Activated naive CD4-positive, alpha-beta T cell treated with anti-CD3 and anti-CD28 coated beads, Interleukin-2, amount 50 U/mL, for 24 hours (primary cell): ENCODE results near the gene KREMEN2.
"Not testable (repeated sequence)": the region's sequence is repeated elsewhere in the genome, so short reads cannot be mapped to it uniquely, and the experiment has no call there.

ENCODE experiments used
- H3K27ac Mint-ChIP-seq: one replicate; pipeline ENCODE4 v1.8.0; 2021; ENCODE audit warnings: mild to moderate bottlenecking, mixed read lengths
- H3K27me3 Mint-ChIP-seq: one replicate; pipeline ENCODE4 v1.8.0; 2021; ENCODE audit warnings: mixed read lengths
- H3K36me3 Mint-ChIP-seq: one replicate; pipeline ENCODE4 v1.8.0; 2021; ENCODE audit warnings: mixed read lengths
- H3K4me1 Mint-ChIP-seq: one replicate; pipeline ENCODE4 v1.8.0; 2021; ENCODE audit warnings: mixed read lengths
- H3K4me3 Mint-ChIP-seq: one replicate; pipeline ENCODE4 v1.8.0; 2021; ENCODE audit warnings: mild to moderate bottlenecking, mixed read lengths
- H3K9me3 Mint-ChIP-seq: one replicate; pipeline ENCODE4 v1.8.0; 2021; ENCODE audit warnings: mixed read lengths

The KREMEN2 gene

GRCh38 chr16:2933136-2933535, 30.9 kb upstream of the KREMEN2 start:
- H3K9me3 Mint-ChIP-seq: no peaks in the 10 kb centered on the region
- H3K36me3 Mint-ChIP-seq: peaks cover 7% of the 10 kb centered on the region
- H3K27me3 Mint-ChIP-seq: no peaks in the 10 kb centered on the region
- H3K4me3 Mint-ChIP-seq: no peak overlapping the region
- no peak overlapping the region for H3K27ac Mint-ChIP-seq
- no peaks in the 10 kb centered on the region for H3K4me1 Mint-ChIP-seq

GRCh38 chr16:2933701-2934100, 30.4 kb upstream of the KREMEN2 start:
- H3K27ac Mint-ChIP-seq: no peak overlapping the region
- peaks cover 7% of the 10 kb centered on the region for H3K36me3 Mint-ChIP-seq

GRCh38 chr16:2934450-2934849, 29.6 kb upstream of the KREMEN2 start:
- H3K36me3 Mint-ChIP-seq: peaks cover 7% of the 10 kb centered on the region
- no peaks in the 10 kb centered on the region for H3K9me3 Mint-ChIP-seq
- no peaks in the 10 kb centered on the region for H3K27me3 Mint-ChIP-seq
- H3K4me1 Mint-ChIP-seq: no peaks in the 10 kb centered on the region
- H3K27ac Mint-ChIP-seq: peak overlapping the region; percentile 68
- H3K4me3 Mint-ChIP-seq: no peak overlapping the region

More at GRCh38 chr16:2933701-2934100, 30.4 kb upstream of the KREMEN2 start:
- Mint-ChIP-seq H3K27me3 (no peaks in the 10 kb centered on the region), H3K4me1 (no peaks in the 10 kb centered on the region), H3K4me3 (no peak overlapping the region), H3K9me3 (no peaks in the 10 kb centered on the region)

- Mint-ChIP-seq H3K27ac (no peak overlapping the region), H3K4me1 (no peaks in the 10 kb centered on the region), H3K4me3 (no peak overlapping the region), H3K9me3 (no peaks in the 10 kb centered on the region), H3K36me3 (peaks cover 9% of the 10 kb centered on the region), H3K27me3 (no peaks in the 10 kb centered on the region)
Measured at GRCh38 chr16:2936436-2937011, 27.6 kb upstream of the KREMEN2 start.

- no peaks in the 10 kb centered on the region for H3K27me3 Mint-ChIP-seq
- H3K4me3 Mint-ChIP-seq: no peak overlapping the region
- H3K9me3 Mint-ChIP-seq: no peaks in the 10 kb centered on the region
- peaks cover 9% of the 10 kb centered on the region for H3K36me3 Mint-ChIP-seq
- no peaks in the 10 kb centered on the region for H3K4me1 Mint-ChIP-seq
- H3K27ac Mint-ChIP-seq: no peak overlapping the region
Measured at GRCh38 chr16:2937170-2937569, 26.9 kb upstream of the KREMEN2 start.

- Mint-ChIP-seq H3K27me3 (no peaks in the 10 kb centered on the region), H3K9me3 (no peaks in the 10 kb centered on the region), H3K4me1 (no peaks in the 10 kb centered on the region), H3K27ac (no peak overlapping the region), H3K36me3 (peaks cover 14% of the 10 kb centered on the region), H3K4me3 (no peak overlapping the region)
Measured at GRCh38 chr16:2938206-2938605, 25.9 kb upstream of the KREMEN2 start.

GRCh38 chr16:2939968-2940367, 24.1 kb upstream of the KREMEN2 start:
- no peaks in the 10 kb centered on the region for H3K9me3 Mint-ChIP-seq
- no peak overlapping the region for H3K4me3 Mint-ChIP-seq
- H3K27me3 Mint-ChIP-seq: no peaks in the 10 kb centered on the region
- no peaks in the 10 kb centered on the region for H3K4me1 Mint-ChIP-seq
- H3K36me3 Mint-ChIP-seq: peaks cover 10% of the 10 kb centered on the region
- no peak overlapping the region for H3K27ac Mint-ChIP-seq

- Mint-ChIP-seq H3K4me1 (no peaks in the 10 kb centered on the region), H3K36me3 (peaks cover 8% of the 10 kb centered on the region), H3K27ac (no peak overlapping the region), H3K9me3 (no peaks in the 10 kb centered on the region), H3K27me3 (no peaks in the 10 kb centered on the region), H3K4me3 (no peak overlapping the region)
Measured at GRCh38 chr16:2942045-2942444, 22.0 kb upstream of the KREMEN2 start.

- H3K4me1 Mint-ChIP-seq, H3K27ac Mint-ChIP-seq, H3K27me3 Mint-ChIP-seq, H3K36me3 Mint-ChIP-seq, H3K4me3 Mint-ChIP-seq, H3K9me3 Mint-ChIP-seq: not testable (repeated sequence)
Measured at GRCh38 chr16:2943716-2944115, 20.4 kb upstream of the KREMEN2 start.

GRCh38 chr16:2946649-2947048, 17.4 kb upstream of the KREMEN2 start:
- no peaks in the 10 kb centered on the region for H3K9me3 Mint-ChIP-seq
- H3K4me1 Mint-ChIP-seq: peaks cover 3% of the 10 kb centered on the region
- no peak overlapping the region for H3K4me3 Mint-ChIP-seq
- H3K36me3 Mint-ChIP-seq: peaks cover 8% of the 10 kb centered on the region
- H3K27ac Mint-ChIP-seq: no peak overlapping the region
- H3K27me3 Mint-ChIP-seq: no peaks in the 10 kb centered on the region

GRCh38 chr16:2948807-2949704, 15.0 kb upstream of the KREMEN2 start:
- peaks cover 2% of the 10 kb centered on the region for H3K36me3 Mint-ChIP-seq
- H3K27ac Mint-ChIP-seq: no peak overlapping the region
- no peak overlapping the region for H3K4me3 Mint-ChIP-seq
- H3K9me3 Mint-ChIP-seq: no peaks in the 10 kb centered on the region
- no peaks in the 10 kb centered on the region for H3K27me3 Mint-ChIP-seq
- peaks cover 3% of the 10 kb centered on the region for H3K4me1 Mint-ChIP-seq

- Mint-ChIP-seq H3K27ac (no peak overlapping the region), H3K4me3 (no peak overlapping the region), H3K9me3 (no peaks in the 10 kb centered on the region), H3K4me1 (peaks cover 3% of the 10 kb centered on the region), H3K27me3 (no peaks in the 10 kb centered on the region), H3K36me3 (peaks cover 2% of the 10 kb centered on the region)
Measured at GRCh38 chr16:2949705-2950352, 14.2 kb upstream of the KREMEN2 start.

- Mint-ChIP-seq H3K4me1 (peaks cover 3% of the 10 kb centered on the region), H3K27me3 (no peaks in the 10 kb centered on the region), H3K4me3 (no peak overlapping the region), H3K27ac (no peak overlapping the region), H3K9me3 (no peaks in the 10 kb centered on the region), H3K36me3 (peaks cover 2% of the 10 kb centered on the region)
Measured at GRCh38 chr16:2950353-2950724, 13.7 kb upstream of the KREMEN2 start.

GRCh38 chr16:2950773-2951172, 13.3 kb upstream of the KREMEN2 start:
- Mint-ChIP-seq H3K9me3 (no peaks in the 10 kb centered on the region), H3K4me1 (peaks cover 3% of the 10 kb centered on the region), H3K27ac (no peak overlapping the region), H3K36me3 (peaks cover 2% of the 10 kb centered on the region), H3K27me3 (no peaks in the 10 kb centered on the region), H3K4me3 (no peak overlapping the region)

- no peaks in the 10 kb centered on the region for H3K9me3 Mint-ChIP-seq
- H3K27ac Mint-ChIP-seq: no peak overlapping the region
- H3K27me3 Mint-ChIP-seq: peaks cover 1% of the 10 kb centered on the region
- peaks cover 3% of the 10 kb centered on the region for H3K4me1 Mint-ChIP-seq
- peaks cover 2% of the 10 kb centered on the region for H3K36me3 Mint-ChIP-seq
- no peak overlapping the region for H3K4me3 Mint-ChIP-seq
Measured at GRCh38 chr16:2952679-2953078, 11.4 kb upstream of the KREMEN2 start.
